Transverse colon (tissue), 4 donors: ENCODE measurements around the gene MAMSTR.

Experiments used
- EP300 ChIP-seq: sonication (generic); formaldehyde crosslinking; IDR thresholded peaks from one replicate; pipeline ENCODE4 v1.6.1; 2017; ENCODE audit warnings: antibody characterized with exemption, low read depth
- POLR2A ChIP-seq: fragments of 450-650 bp; IDR thresholded peaks from one replicate; pipeline ENCODE4 v1.6.1; 2016; ENCODE audit warnings: antibody characterized with exemption, mild to moderate bottlenecking, moderate library complexity
- POLR2AphosphoS5 ChIP-seq, 3 donors: sonication (generic); formaldehyde crosslinking; IDR thresholded peaks; one replicate each; pipeline ENCODE4 v1.6.1; 2016; ENCODE audit warnings: antibody characterized with exemption in 3 of 3
- TF ChIP-seq, protein P1 (sequence below), 5 experiments: fragments of 200-600 bp in 3 of 5; fragments of 450-650 bp in 2 of 5; sonication (generic) in 3 of 5; IDR thresholded peaks; 1 replicate in 2 of 5; 2 replicates in 3 of 5; pipeline ENCODE4 v1.5.1; 2016 to 2017; ENCODE audit warnings: antibody characterized with exemption in 5 of 5, inconsistent platforms in 3 of 5, mild to moderate bottlenecking in 2 of 5, moderate library complexity in 1 of 5

DNA sequence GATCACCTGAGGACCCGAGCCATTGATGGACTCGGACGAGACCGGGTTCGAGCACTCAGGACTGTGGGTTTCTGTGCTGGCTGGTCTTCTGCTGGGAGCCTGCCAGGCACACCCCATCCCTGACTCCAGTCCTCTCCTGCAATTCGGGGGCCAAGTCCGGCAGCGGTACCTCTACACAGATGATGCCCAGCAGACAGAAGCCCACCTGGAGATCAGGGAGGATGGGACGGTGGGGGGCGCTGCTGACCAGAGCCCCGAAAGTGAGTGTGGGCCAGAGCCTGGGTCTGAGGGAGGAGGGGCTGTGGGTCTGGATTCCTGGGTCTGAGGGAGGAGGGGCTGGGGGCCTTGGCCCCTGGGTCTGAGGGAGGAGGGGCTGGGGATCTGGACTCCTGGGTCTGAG lies 36.7 kb upstream of the MAMSTR start:
- no peak for TF ChIP-seq POLR2A
- no peak for TF ChIP-seq EP300
- TF ChIP-seq, protein P1, sequence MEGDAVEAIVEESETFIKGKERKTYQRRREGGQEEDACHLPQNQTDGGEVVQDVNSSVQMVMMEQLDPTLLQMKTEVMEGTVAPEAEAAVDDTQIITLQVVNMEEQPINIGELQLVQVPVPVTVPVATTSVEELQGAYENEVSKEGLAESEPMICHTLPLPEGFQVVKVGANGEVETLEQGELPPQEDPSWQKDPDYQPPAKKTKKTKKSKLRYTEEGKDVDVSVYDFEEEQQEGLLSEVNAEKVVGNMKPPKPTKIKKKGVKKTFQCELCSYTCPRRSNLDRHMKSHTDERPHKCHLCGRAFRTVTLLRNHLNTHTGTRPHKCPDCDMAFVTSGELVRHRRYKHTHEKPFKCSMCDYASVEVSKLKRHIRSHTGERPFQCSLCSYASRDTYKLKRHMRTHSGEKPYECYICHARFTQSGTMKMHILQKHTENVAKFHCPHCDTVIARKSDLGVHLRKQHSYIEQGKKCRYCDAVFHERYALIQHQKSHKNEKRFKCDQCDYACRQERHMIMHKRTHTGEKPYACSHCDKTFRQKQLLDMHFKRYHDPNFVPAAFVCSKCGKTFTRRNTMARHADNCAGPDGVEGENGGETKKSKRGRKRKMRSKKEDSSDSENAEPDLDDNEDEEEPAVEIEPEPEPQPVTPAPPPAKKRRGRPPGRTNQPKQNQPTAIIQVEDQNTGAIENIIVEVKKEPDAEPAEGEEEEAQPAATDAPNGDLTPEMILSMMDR (IDR thresholded peaks at IDR 0.05) = no peak
- TF ChIP-seq POLR2AphosphoS5 (IDR thresholded peaks at IDR 0.05) = no peak
